Fibroblast of villous mesenchyme (primary cell): ENCODE measurements around the gene DPYSL4. TPM values are rescaled to one million over a fixed set of nuclear protein-coding genes. Genes with fewer than 3 reads are reported as not detected.
"Not testable (repeated sequence)": the region's sequence is repeated elsewhere in the genome, so short reads cannot be mapped to it uniquely, and the experiment has no call there.

Experiments used
- DNase-seq: peaks from one replicate; pipeline ENCODE4 v3.0.0-alpha.2; 2010; ENCODE audit warnings: low read depth
- H3K4me3 ChIP-seq: 2 replicates; pipeline ENCODE4 v1.5.1; 2011; ENCODE audit warnings: low read depth, mild to moderate bottlenecking, low read length
- total RNA-seq: library from RNA; depleted of rRNA; stranded (reverse); fragments of >200 nt; gene quantifications from 2 replicates; pipeline ENCODE4 v1.2.3, GENCODE V29; 2012
- TF ChIP-seq, protein P1 (sequence below): IDR thresholded peaks from 2 replicates; pipeline ENCODE4 v1.5.1; 2012; ENCODE audit warnings: low read depth, mild to moderate bottlenecking, low read length; ENCODE audit not compliant: insufficient read depth

DPYSL4 gene
- total RNA-seq, 1 donor = 0.86 TPM

DNA sequence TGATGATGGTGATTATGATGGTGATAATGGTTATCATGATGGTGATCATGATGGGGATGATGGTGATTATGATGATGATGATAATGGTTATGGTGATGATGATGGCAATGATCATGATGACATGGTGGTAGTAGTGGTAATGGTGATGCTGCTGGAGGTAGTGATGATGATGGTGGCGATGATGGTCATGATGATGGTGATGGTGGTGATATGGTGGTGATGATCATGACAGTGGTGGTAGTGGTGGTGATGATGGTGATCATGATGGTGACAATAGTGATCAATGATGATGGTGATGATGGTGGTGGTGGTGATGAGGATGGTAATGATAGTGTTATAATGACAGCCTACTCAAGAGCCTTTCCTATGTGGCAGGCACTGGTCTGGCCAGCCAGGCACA, 31.8 kb upstream of the DPYSL4 start:
- no peak overlapping the region for H3K4me3 ChIP-seq
- TF ChIP-seq, protein P1, sequence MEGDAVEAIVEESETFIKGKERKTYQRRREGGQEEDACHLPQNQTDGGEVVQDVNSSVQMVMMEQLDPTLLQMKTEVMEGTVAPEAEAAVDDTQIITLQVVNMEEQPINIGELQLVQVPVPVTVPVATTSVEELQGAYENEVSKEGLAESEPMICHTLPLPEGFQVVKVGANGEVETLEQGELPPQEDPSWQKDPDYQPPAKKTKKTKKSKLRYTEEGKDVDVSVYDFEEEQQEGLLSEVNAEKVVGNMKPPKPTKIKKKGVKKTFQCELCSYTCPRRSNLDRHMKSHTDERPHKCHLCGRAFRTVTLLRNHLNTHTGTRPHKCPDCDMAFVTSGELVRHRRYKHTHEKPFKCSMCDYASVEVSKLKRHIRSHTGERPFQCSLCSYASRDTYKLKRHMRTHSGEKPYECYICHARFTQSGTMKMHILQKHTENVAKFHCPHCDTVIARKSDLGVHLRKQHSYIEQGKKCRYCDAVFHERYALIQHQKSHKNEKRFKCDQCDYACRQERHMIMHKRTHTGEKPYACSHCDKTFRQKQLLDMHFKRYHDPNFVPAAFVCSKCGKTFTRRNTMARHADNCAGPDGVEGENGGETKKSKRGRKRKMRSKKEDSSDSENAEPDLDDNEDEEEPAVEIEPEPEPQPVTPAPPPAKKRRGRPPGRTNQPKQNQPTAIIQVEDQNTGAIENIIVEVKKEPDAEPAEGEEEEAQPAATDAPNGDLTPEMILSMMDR = no peak
- no peak for DNase-seq

DNA sequence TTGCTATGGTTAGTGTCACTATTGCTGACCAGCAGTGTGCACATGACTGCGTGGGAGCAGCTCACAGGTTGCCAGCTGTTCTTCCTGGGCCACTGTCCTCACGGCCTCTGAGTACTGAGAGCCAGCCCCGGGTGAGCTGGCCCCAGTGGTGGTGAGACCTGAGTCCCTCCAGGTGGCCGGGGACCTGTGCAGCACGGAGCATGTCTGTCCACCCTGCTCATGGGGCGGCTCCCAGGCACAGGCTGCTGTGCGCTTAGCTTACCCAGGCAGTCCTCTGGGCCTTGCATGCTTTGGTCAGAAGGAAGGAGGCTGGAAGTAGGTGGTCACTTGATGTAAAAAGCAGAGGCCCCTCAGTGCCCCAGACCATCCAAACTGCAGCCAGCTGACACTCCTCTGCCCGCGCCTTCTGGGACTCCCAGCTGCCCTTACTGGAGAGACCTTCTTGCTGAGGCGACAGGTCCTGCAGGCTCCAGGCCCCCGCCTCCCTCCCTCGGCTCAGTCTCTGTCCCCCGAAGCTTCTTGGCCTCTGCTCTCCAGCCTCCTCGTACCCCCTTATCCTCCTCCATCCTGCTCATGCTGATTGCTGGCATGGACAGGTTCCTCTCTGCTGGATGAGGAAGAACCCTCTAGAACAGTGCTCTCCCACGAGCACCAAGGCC, 30.9 kb upstream of the DPYSL4 start:
- TF ChIP-seq, protein P1 = no peak
- no peak overlapping the region for H3K4me3 ChIP-seq
- no peak for DNase-seq

DNA sequence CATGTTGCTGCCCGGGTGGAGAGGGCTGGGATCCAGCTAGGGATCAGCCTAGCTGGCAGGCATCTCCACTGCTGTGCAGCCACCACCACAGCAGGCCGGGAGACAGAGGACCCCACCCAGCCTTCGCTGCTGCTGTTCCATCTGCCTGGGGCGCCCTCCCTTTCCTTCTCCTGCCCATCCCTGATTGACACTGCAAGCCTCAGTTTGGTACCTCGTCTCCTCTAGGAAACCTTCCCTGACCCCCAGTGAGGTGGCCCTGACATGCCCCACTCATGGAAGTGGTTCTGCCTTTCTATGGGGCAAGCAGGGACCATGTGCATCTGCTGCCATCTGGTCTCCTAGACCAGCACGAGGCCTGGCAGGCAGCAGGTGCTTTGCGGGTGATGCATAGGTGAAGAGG, 30.4 kb upstream of the DPYSL4 start:
- no peak for DNase-seq
- no peak overlapping the region for H3K4me3 ChIP-seq
- TF ChIP-seq, protein P1 = no peak

DNA sequence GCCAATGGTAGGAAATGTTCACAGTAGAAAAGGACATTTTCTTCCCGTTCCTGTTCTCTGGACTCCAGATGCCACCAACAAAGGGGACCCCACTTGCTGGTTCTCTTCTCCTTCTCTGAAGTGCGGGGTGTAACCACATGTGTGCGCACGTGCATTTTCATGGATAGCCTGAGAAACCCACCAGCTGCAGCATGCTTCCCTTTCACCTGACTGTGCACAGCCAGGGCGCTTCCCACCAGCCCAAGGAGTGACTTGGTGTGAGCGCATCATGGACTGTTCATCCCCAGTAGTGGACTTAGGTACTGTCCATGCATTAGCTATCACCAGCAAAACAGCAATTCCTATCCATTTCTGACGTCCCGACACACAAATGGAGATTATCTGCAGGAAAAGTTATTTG, 29.6 kb upstream of the DPYSL4 start:
- H3K4me3 ChIP-seq = no peak overlapping the region
- TF ChIP-seq, protein P1 = no peak
- DNase-seq = no peak

DNA sequence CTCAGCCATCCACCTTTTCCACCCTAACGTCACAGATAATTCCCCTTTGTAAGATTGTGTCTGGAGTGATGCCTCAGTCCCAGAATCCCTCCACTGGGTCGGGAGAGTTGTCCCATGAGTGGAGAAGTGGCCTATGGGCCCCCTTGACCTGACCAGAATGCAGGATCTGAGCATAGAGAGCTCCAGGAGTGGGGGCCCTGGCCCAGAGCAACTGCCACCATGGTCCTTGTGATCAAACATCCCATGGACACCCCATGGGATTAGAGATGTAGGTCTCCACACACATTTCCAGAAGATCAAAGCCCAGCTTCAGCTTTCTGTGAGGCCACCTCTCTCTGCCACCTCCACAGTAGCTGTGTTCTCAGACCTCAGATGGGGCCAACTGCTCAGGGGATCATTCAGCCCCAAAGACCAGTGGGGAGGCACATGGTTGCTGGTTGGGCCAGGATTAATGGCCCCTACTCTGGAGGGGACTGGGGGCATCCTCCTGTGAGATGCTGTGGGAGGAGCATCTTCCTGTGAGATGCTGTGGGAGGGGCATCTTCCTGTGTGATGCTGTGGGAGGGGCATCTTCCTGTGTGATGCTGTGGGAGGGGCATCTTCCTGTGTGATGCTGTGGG, 28.5 kb upstream of the DPYSL4 start:
- no peak for DNase-seq
- TF ChIP-seq, protein P1 = no peak
- no peak overlapping the region for H3K4me3 ChIP-seq

DNA sequence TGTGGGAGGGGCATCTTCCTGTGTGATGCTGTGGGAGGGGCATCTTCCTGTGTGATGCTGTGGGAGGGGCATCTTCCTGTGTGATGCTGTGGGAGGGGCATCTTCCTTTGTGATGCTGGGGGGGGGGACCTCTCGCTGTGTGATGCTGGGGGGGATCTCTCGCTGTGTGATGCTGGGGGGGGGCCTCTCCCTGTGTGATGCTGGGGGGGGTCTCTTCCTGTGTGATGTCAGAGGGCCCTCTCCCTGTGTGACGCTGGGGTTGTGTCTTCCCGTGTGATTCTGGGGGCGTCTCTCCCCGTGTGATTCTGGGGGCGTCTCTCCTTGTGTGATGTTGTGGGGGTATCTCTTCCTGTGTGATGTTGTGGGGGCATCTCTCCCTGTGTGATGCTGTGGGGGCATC, 27.9 kb upstream of the DPYSL4 start:
- no peak overlapping the region for H3K4me3 ChIP-seq
- no peak for DNase-seq
- TF ChIP-seq, protein P1 = no peak

DNA sequence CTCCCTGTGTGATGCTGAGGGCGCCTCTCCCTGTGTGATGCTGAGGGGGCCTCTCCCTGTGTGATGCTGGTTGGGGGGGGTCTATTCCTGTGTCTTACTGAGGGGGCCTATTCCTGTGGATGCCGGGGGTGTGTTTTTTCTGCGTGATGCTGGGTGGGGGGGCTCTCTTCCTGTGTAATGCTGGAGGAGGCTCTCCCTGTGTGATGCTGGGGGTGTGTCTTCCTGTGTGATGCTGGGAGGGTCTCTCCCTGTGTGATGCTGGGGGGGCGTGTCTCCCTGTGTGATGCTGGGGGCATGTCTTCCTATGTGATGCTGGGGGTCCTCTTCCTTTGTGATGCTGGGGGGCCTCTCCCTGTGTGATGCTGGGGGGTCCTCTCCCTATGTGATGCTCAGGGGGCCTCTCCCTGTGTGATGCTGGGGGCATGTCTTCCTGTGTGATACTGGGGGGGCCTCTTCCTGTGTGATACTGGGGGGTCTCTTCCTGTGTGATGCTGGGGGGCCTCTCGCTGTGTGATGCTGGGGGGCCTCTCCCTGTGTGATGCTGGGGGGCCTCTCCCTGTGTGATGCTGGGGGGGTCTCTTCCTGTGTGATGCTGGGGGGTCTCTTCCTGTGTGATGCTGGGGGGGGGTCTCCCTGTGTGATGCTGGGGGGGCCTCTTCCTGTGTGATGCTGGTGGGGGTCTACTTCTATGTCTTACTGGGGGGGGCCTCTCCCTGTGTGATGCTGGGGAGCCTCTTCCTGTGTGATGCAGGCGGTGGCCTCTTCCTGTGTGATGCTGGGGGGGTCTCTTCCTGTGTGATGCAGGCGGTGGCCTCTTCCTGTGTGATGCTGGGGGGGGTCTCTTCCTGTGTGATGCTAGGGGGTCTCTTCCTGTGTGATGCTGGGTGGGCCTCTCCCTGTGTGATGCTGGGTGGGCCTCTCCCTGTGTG, 27.2 kb upstream of the DPYSL4 start:
- not testable (repeated sequence) for H3K4me3 ChIP-seq, DNase-seq

DNA sequence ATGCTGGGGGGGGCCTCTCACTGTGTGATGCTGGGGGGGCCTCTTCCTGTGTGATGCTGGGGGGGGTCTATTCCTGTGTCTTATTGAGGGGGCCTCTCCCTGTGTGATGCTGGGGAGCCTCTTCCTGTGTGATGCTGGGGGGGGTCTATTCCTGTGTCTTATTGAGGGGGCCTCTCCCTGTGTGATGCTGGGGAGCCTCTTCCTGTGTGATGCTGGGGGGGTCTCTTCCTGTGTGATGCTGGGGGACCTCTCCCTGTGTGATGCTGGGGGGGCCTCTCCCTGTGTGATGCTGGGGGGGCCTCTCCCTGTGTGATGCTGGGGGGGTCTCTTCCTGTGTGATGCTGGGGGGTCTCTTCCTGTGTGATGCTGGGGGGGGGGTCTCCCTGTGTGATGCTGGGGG, 26.5 kb upstream of the DPYSL4 start:
- H3K4me3 ChIP-seq, DNase-seq: not testable (repeated sequence)

DNA sequence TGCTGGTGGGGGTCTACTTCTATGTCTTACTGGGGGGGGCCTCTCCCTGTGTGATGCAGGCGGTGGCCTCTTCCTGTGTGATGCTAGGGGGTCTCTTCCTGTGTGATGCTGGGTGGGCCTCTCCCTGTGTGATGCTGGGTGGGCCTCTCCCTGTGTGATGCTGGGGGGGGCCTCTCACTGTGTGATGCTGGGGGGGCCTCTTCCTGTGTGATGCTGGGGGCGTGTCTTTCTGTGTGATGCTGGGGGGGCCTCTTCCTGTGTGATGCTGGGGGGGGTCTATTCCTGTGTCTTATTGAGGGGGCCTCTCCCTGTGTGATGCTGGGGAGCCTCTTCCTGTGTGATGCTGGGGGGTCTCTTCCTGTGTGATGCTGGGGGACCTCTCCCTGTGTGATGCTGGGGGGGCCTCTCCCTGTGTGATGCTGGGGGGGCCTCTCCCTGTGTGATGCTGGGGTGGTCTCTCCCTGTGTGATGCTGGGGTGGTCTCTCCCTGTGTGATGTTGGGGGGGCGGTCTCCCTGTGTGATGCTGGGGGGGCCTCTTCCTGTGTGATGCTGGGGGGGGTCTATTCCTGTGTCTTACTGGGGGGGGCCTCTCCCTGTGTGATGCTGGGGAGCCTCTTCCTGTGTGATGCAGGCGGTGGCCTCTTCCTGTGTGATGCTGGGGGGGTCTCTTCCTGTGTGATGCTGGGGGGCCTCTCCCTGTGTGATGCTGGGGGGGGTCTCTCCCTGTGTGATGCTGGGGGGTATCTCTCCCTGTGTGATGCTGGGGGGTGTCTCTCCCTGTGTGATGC, 25.7 kb upstream of the DPYSL4 start:
- not testable (repeated sequence) for DNase-seq, H3K4me3 ChIP-seq
